Thyroid gland (tissue), 4 donors: ENCODE results near the gene ADAMTS2.

Source experiments
- POLR2A ChIP-seq, 2 donors: fragments of 450-650 bp; IDR thresholded peaks; one replicate each; pipeline ENCODE4 v1.6.1; 2017; ENCODE audit warnings: antibody characterized with exemption in 2 of 2, mild to moderate bottlenecking in 2 of 2, moderate library complexity in 1 of 2
- TF ChIP-seq, protein P1 (sequence below), 6 experiments: fragments of 200-600 bp in 3 of 6; fragments of 450-650 bp in 3 of 6; sonication (generic) in 3 of 6; IDR thresholded peaks; one replicate each; pipeline ENCODE4 v1.5.1; 2016 to 2019; ENCODE audit warnings: antibody characterized with exemption in 6 of 6, mild to moderate bottlenecking in 2 of 6, inconsistent platforms in 1 of 6, moderate library complexity in 1 of 6

DNA sequence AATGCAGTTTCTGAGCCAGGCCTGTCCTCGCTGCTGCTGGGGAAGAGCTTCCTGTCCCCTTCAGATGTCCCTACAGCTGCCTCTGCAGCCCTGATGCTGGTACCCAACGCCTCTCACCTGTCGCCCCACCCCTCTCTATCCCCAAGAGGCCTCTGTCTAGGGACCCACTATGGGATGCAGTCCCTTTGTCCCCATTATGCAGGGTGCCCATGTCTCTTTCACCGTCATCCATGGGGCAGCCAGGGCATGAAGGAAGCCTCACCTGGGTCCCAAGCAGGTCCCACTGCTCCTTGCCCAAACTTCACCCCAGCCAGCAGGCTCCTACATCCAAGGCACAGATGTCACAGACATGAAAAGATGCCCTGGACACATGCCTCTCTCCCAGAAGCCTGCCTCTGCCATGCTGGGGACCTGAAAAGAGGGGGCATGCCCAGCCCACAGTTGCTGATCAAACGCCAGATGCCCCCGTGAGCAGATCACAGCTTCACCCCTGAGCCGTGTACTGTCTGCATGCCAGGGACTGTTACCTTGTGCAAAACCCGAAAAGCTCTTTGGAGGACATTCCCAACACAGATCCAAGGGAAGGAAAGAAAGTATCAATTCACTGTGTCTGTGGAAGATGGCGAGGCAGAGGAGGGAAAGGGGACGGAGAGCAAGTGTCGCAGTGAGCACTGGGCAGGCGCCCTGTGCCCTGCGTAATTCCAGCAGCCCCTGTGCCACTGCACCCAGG is 81.0 kb downstream of the ADAMTS2 start:
- TF ChIP-seq, protein P1, sequence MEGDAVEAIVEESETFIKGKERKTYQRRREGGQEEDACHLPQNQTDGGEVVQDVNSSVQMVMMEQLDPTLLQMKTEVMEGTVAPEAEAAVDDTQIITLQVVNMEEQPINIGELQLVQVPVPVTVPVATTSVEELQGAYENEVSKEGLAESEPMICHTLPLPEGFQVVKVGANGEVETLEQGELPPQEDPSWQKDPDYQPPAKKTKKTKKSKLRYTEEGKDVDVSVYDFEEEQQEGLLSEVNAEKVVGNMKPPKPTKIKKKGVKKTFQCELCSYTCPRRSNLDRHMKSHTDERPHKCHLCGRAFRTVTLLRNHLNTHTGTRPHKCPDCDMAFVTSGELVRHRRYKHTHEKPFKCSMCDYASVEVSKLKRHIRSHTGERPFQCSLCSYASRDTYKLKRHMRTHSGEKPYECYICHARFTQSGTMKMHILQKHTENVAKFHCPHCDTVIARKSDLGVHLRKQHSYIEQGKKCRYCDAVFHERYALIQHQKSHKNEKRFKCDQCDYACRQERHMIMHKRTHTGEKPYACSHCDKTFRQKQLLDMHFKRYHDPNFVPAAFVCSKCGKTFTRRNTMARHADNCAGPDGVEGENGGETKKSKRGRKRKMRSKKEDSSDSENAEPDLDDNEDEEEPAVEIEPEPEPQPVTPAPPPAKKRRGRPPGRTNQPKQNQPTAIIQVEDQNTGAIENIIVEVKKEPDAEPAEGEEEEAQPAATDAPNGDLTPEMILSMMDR (IDR thresholded peaks at IDR 0.05) = no peak
- no peak for TF ChIP-seq POLR2A (IDR thresholded peaks at IDR 0.05)
